Body of pancreas (tissue), 4 donors: ENCODE measurements around the gene AZI2.

Experiments
- CTCF ChIP-seq, 7 experiments: fragments of 450-650 bp in 4 of 7; fragments of 200-600 bp in 3 of 7; sonication (generic) in 3 of 7; IDR thresholded peaks; one replicate each; pipeline ENCODE4 v1.5.1; 2016 to 2019; ENCODE audit warnings: antibody characterized with exemption in 7 of 7
- POLR2A ChIP-seq, 3 donors: fragments of 450-650 bp; IDR thresholded peaks; one replicate each; pipeline ENCODE4 v1.6.1; 2016; ENCODE audit warnings: antibody characterized with exemption in 3 of 3, mild to moderate bottlenecking in 2 of 3

- TF ChIP-seq CTCF (IDR thresholded peaks at IDR 0.05), result peak; percentile 23 to 75 (median 70)
- TF ChIP-seq POLR2A (IDR thresholded peaks at IDR 0.05), result no peak
Observed at GRCh38 chr3:28286595-28286994, 62.0 kb downstream of the AZI2 start.
